HG03460 (cell line): Measurements from ENCODE around the gene NXF2B.
"Not testable (repeated sequence)": the region's sequence is repeated elsewhere in the genome, so short reads cannot be mapped to it uniquely, and the experiment has no call there.

Source experiments
- ATAC-seq: cut with Tn5 transposase; IDR thresholded peaks from one replicate; pipeline ENCODE4 v1.9.1; 2021; ENCODE audit not compliant: unreplicated experiment

Gene NXF2B, protein sequence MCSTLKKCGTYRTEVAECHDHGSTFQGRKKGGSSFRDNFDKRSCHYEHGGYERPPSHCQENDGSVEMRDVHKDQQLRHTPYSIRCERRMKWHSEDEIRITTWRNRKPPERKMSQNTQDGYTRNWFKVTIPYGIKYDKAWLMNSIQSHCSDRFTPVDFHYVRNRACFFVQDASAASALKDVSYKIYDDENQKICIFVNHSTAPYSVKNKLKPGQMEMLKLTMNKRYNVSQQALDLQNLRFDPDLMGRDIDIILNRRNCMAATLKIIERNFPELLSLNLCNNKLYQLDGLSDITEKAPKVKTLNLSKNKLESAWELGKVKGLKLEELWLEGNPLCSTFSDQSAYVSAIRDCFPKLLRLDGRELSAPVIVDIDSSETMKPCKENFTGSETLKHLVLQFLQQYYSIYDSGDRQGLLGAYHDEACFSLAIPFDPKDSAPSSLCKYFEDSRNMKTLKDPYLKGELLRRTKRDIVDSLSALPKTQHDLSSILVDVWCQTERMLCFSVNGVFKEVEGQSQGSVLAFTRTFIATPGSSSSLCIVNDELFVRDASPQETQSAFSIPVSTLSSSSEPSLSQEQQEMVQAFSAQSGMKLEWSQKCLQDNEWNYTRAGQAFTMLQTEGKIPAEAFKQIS

DNA sequence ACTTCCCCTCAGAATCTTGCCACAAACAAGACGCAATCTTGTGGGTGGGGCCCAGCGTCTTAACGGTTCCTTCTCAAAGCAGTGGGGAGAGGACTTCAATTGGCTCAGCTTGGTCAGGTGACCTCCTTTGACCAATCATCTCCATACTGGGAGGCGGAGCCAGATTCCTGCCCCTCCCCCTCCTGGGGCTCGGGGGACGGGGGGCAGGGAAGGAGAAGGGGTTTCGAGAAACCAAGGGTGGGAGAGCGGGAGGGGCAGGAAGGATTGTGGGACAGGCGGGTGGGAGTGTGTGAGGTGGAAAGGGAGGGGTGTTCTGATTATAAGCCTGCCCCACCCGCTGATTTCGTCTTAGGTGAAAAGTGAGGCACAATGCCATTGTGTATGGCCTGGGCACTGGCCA is at the start of gene NXF2B:
Gene NXF2B, minus strand, starts transcription at position 101 of the 400 bp plus-strand sequence. CDS start 59,972 bp downstream, outside the sequence.
- ATAC-seq = not testable (repeated sequence)

DNA sequence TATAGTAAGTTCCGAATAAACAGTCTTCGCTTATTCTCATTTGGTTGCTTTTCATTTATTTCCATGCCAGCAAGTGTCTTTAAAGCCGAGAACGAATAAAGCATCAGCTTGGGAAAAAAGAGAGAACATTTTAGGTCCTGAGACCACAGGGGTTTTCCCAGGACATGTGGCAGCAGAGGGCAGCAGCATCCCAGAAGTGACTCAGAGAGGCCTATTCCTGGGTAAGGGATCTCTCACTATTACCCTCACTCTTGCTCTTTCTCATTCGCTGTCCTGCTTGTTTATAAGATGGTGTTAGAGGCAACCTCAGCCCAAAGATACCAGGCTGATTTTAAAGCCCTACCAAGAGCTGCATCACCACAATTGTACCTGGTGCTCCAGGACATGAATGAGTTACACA is 39.0 kb upstream of the NXF2B start:
- ATAC-seq = not testable (repeated sequence)

DNA sequence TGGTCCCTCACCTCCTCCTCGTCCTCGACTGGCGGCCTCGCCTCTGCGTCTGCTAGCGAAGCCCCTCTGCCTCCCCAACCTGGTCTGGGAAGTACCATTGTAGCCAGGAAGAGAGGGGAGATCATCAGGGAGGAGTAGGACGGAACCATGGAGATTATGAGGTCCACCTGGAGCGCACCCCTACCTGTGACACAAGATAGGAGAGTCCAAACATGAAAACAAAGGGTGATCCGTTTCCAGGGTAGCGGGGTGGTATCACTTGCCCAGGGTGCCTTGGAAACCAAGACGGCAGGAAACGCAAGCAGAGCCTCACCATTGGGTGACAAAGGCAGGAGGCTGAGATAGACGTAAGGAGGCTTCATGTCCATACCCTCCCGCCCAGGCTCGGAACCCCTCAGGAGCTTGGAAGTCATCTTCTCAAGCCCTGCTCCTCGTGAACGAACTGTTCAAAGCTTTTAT is 32.0 kb upstream of the NXF2B start, which contains the start of gene TCP11X2:
Gene TCP11X2, minus strand, starts transcription at position 51 of the 459 bp plus-strand sequence.
- ATAC-seq = not testable (repeated sequence)

DNA sequence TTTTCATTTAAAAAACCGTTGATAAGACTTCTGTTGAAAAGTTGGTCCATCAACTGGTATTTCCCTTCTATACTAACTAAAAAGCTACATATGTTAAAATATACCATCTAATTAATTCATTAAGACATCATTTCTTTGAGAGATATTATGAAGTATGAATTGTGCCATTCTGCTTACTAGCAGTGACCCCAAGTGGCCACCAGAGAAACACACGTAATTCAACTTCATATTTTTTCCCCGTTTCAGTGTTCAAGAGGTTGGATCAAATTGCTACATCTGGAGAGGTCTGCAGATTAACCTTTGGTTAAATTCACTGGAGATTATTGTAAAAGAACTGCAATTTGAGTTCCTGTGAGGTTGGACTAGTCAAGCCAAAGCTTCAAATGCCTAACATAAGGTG is 30.4 kb upstream of the NXF2B start:
- not testable (repeated sequence) for ATAC-seq

DNA sequence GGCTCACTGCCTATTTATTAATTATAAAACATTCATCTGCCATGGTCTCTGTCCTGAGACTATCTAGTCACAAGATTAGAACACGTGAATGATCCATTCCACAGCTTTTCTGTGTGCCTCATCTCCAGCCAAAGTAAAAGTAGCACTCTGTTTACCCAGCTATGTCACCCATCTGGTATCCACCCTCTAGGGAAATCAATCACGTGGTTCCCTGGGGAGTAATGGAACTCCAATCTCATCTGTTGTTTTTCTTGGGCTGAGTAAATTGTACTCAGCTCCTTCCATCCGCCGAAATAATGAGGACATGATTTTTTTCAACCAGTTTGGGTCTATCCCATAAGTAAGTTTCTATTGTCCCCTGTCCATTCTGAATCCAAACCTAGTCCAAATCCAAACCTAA is 18.8 kb upstream of the NXF2B start:
- not testable (repeated sequence) for ATAC-seq

DNA sequence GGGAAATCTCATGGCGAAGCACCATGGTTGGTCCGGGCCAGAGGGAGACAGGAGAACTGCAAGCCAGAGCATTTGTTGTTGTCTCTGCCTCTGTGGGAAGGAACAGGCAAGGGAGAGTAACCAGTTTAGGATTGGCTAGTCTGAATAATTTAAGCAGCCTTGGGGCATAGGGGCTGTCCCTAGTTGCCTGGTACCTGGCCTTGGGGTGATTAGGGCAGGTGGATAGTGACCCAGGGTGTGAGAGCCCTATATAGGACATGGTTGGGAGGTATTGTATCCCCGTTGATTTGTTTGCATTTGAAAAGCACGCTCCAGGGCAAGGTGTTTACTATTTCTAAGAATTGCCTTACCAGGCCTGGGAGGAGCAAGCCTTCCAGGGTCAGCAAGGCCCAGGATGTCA is 25.3 kb downstream of the NXF2B start:
- ATAC-seq = not testable (repeated sequence)

DNA sequence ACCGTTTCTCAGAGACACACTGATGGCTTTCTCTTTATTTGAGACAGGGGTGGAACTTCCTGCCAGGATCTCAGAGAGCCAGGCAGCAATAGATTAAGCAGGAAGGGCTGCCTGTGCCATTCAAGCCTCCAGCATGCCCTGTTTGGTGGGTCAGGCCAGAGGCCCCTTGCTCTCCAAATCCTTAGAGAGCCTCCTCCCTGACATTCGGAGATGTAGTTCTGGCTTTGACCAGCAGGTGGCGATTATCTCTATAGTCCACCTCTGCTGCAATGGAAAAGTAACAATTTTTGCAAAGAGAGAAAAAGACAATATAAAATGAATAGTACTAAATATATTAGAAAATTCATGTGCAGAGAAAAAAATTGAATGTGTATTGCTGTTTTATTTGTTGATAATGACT is 93.9 kb downstream of the NXF2B start:
- ATAC-seq = no peak

DNA sequence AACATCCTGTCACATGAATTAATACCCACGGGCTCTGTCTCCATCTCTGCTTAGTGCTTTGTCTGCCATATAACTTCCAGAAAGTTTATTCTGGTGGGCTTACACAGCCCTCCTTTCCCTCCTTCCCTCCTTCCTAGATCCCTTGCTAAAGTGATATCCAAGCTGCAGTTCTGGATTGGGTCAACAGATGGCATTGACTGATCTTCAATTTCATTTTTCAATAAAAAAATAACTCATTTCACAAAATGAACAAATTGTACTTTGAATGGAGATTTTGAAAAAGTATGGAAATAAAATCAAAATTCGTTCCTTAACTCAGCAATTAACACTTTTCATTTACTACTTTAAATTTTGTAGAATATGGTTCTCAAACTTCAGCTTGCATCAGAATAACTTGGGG is 97.9 kb downstream of the NXF2B start:
- no peak for ATAC-seq

DNA sequence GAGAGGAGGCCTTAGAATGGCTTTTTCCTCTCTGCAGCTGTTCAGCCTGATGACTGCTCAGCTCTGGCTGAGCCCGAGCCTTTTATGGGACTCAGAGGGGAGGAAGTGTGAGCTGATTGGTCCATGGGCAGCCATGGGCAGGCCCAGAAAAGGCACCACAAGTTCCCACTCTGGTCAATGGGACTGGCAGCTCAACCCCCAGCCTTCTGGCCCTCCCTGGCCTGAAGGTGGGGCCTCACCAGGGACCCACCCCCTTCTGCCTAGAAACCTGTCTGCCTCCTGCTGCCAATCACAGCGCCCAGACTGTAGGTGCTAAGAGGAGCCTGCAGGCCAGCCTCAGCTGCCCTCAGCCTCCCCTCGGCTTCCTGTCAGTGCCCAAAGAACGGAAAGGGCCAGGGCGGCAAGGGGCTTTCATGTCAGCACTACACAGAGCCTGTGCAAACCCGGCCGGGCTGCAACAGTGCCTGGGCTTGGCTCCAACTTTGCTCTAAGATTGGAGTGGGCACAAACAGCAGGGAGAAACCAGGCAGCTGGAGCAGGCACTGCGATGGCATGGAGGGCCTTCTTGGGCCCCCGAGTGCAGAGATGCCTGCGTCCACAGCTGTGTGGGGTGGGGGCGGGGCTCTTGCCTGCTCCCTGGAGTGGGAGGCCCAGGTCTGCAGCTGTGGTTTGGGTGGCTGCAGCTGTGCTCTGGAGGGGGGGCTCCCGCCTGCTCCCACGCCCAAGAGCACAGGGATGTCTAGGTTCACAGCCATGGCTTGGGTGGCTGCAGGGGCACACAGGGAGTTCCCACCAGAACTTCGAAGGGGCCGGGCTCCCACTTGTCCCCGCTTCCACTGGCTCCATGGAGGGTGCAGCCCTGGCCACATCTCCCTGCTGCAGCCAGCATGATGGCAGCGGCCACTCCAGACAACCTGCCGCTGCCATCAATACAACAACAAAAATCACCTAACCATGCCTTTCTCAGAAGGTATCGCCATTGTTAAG is 100.2 kb downstream of the NXF2B start:
- no peak for ATAC-seq

DNA sequence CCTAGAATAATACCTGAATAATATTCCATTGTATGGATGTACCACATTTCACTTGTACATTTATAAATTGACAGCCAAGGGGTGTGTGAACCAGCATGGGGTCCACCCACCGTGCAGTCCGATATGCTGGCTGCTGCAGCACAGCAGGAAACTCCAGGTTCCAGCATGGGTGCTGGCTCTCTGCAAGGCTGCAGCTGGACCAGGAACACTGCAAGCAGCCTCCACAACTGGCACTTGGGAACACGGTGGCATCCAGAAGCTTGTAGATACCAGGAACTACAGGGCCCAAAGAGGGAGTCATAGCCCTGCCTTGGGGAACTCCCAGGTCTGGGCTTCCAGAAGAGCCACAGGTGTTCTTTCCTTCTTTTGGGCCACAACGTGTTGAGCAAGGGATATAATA is 101.6 kb downstream of the NXF2B start:
- no peak for ATAC-seq
